Measurements from ENCODE around the gene ACTA1.
"Not testable (repeated sequence)": the region's sequence is repeated elsewhere in the genome, so short reads cannot be mapped to it uniquely, and the experiment has no call there.

DNA sequence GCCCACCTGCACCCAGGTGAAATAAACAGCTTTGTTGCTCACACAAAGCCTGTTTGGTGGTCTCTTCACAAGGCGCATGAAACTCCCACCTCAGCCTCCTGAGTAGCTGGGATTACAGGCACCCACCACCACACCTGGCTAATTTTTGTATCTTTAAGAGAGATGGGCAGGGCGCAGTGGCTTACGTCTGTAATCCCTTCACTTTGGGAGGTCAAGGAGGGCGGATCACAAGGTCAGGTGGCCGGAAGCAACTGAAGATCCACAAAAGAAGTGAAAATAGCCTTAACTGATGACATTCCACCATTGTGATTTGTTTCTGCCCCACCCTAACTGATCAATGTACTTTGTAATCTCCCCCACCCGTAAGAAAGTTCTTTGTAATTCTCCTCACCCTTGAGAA, 15.3 kb downstream of the ACTA1 start:
- TF ChIP-seq, protein P1, sequence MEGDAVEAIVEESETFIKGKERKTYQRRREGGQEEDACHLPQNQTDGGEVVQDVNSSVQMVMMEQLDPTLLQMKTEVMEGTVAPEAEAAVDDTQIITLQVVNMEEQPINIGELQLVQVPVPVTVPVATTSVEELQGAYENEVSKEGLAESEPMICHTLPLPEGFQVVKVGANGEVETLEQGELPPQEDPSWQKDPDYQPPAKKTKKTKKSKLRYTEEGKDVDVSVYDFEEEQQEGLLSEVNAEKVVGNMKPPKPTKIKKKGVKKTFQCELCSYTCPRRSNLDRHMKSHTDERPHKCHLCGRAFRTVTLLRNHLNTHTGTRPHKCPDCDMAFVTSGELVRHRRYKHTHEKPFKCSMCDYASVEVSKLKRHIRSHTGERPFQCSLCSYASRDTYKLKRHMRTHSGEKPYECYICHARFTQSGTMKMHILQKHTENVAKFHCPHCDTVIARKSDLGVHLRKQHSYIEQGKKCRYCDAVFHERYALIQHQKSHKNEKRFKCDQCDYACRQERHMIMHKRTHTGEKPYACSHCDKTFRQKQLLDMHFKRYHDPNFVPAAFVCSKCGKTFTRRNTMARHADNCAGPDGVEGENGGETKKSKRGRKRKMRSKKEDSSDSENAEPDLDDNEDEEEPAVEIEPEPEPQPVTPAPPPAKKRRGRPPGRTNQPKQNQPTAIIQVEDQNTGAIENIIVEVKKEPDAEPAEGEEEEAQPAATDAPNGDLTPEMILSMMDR (conservative IDR thresholded peaks at IDR 0.05; ENCODE audit: low read length), result not testable (repeated sequence)
- not testable (repeated sequence) for TF ChIP-seq EZH2phosphoT487 (IDR thresholded peaks at IDR 0.05; ENCODE audit: borderline replicate concordance, low read depth, low read length)

Data from OCI-LY7 (cell line).